Measurements from ENCODE around the gene KCNAB1. TPM values are rescaled to one million over a fixed set of nuclear protein-coding genes. Genes with fewer than 3 reads are reported as not detected.

KCNAB1 gene
- total and polyA plus RNA-seq, 10 of the 15 experiments (the other 5 are each of a cell fraction or from before 2014, with no cell fraction given), result 0.11 to 0.69 (median 0.43) TPM; not detected in 6

DNA sequence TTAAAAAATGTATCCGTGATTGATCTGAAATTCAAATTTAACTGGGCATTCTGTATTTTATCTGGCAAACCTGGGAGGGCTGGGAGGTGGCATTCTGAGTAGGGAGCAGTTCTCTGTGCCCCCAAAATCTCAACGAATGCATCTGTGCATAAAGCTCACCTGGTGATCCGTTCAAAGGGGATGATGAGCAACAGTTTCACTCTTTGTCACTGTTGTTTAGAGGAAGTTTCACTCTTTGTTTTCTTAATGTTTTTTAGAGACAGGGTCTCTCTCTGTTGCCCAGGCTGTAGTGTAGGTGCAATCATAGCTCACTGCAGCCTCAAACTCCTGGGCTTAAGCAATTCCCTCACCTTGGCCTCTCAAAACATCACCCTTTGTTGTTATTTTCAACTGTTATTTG lies 247.8 kb downstream of the KCNAB1 start:
- ChIA-PET POLR2A (no interaction called here), SMC1A (ENCODE audit: uncharacterized antibody, unreplicated experiment) (interaction anchor here (0.7 kb wide), 1 partner anchor 210 kb away, joined by 3 read pairs; no protein-coding TSS in a partner anchor), CTCF (interaction anchor here (0.6 kb wide), 1 partner anchor 463 kb away, joined by 3 read pairs; no protein-coding TSS in a partner anchor), RAD21 (ENCODE audit: unreplicated experiment) (no interaction called here)
- no peaks in the 10 kb centered on the region for H3K4me1 ChIP-seq (ENCODE audit: control insufficient read depth, insufficient read depth, low read length)
- intact Hi-C loops (cut with micrococcal nuclease; ENCODE audit: unreplicated experiment), result no loop called here
- no peak overlapping the region for H2AFZ ChIP-seq (ENCODE audit: control insufficient read depth, low read depth, low read length)
- H4K20me1 ChIP-seq (ENCODE audit: control insufficient read depth, insufficient read depth), result no peaks in the 10 kb centered on the region
- H3K27ac ChIP-seq (ENCODE audit: control insufficient read depth, insufficient read depth), result no peak overlapping the region
- DNase-seq (ENCODE audit: low read depth, low spot score) (no peak), ATAC-seq (peak; percentile 66), FAIRE-seq (peak; percentile 86)
- no peak for TF ChIP-seq BMI1 (IDR thresholded peaks at IDR 0.05; ENCODE audit: borderline replicate concordance)
- peak; percentile 36; the same call in 1 of the 2 replicates for TF ChIP-seq JUNB (IDR thresholded peaks at IDR 0.05)
- H3K79me2 ChIP-seq (ENCODE audit: control insufficient read depth, insufficient read depth, low read length), result no peaks in the 10 kb centered on the region
- no TSS peak for BruUV-seq (replicated peaks)
- H3K9ac ChIP-seq (ENCODE audit: control insufficient read depth, insufficient read depth, low read length), result no peak overlapping the region
- H3K27me3 ChIP-seq (replicated peaks in 1 of 2; ENCODE audit: control insufficient read depth in 2 of 2, insufficient read depth in 2 of 2, low read length in 1 of 2), result peaks cover 0 to 3% of the 10 kb centered on the region in 2 experiments; a peak in 2 of 4 replicates
- 2% methylated on average over 3 of the region's 3 CpGs for WGBS (ENCODE audit: insufficient coverage, insufficient replicate concordance, low lambda C conversion rate, missing lambda C conversion rate)
- no peaks in the 10 kb centered on the region for H3K9me3 ChIP-seq (replicated peaks; ENCODE audit: control insufficient read depth, insufficient read depth, low read length)
- no peak overlapping the region for H3K4me3 ChIP-seq
- in situ Hi-C loops (cut with MboI), result no loop called here
- no peaks in the 10 kb centered on the region for H3K36me3 ChIP-seq (ENCODE audit: control insufficient read depth in 2 of 2, insufficient read depth in 2 of 2, low read length in 1 of 2)
- no peak overlapping the region for H3K4me2 ChIP-seq (ENCODE audit: control insufficient read depth, insufficient read depth)

DNA sequence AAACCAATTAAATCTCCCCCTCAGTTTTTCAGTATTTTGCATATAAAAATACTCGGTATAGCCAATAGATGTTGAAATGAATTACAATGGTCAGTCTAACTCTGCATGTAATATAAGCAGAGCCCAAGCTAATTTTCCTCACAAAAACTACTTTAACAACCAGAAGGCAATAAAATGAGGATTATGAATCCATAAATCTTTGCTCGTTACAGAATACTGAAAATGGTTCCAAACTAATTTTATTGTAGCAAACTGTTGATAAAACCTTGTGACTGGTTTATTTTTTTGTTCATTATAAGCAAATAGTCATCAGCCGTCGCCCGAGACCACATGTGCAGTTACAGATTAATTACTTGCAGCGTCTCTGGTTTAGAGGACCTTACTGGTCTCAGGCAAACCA lies 251.3 kb downstream of the KCNAB1 start:
- H2AFZ ChIP-seq (ENCODE audit: control insufficient read depth, low read depth, low read length), result no peak overlapping the region
- no peaks in the 10 kb centered on the region for H4K20me1 ChIP-seq (ENCODE audit: control insufficient read depth, insufficient read depth)
- intact Hi-C loops (cut with micrococcal nuclease; ENCODE audit: unreplicated experiment), result no loop called here
- RAD21 ChIA-PET (ENCODE audit: unreplicated experiment), result no interaction called here
- H3K4me1 ChIP-seq (ENCODE audit: control insufficient read depth, insufficient read depth, low read length), result no peaks in the 10 kb centered on the region
- FAIRE-seq, result no peak
- no TSS peak for BruUV-seq (replicated peaks)
- CTCF ChIA-PET, result interaction anchor here (3.0 kb wide), 1 partner anchor 11 kb away, joined by 18 read pairs; no protein-coding TSS in a partner anchor
- SMC1A ChIA-PET (ENCODE audit: uncharacterized antibody, unreplicated experiment), result no interaction called here
- peaks cover 0 to 3% of the 10 kb centered on the region in 2 experiments; a peak in 1 of 4 replicates for H3K27me3 ChIP-seq (replicated peaks in 1 of 2; ENCODE audit: control insufficient read depth in 2 of 2, insufficient read depth in 2 of 2, low read length in 1 of 2)
- H3K79me2 ChIP-seq (ENCODE audit: control insufficient read depth, insufficient read depth, low read length), result no peaks in the 10 kb centered on the region
- DNase-seq (ENCODE audit: low read depth, low spot score), result no peak
- no peak overlapping the region for H3K9ac ChIP-seq (ENCODE audit: control insufficient read depth, insufficient read depth, low read length)
- no peaks in the 10 kb centered on the region for H3K36me3 ChIP-seq (ENCODE audit: control insufficient read depth in 2 of 2, insufficient read depth in 2 of 2, low read length in 1 of 2)
- H3K9me3 ChIP-seq (replicated peaks; ENCODE audit: control insufficient read depth, insufficient read depth, low read length), result no peaks in the 10 kb centered on the region
- in situ Hi-C loops (cut with MboI), result no loop called here
- POLR2A ChIA-PET, result no interaction called here
- ATAC-seq, result no peak
- H3K4me3 ChIP-seq, result no peak overlapping the region
- 64% methylated on average over 6 of the region's 6 CpGs for WGBS (ENCODE audit: insufficient coverage, insufficient replicate concordance, low lambda C conversion rate, missing lambda C conversion rate)
- no peak overlapping the region for H3K27ac ChIP-seq (ENCODE audit: control insufficient read depth, insufficient read depth)
- no peak overlapping the region for H3K4me2 ChIP-seq (ENCODE audit: control insufficient read depth, insufficient read depth)
- TF ChIP-seq RELA (IDR thresholded peaks at IDR 0.05; ENCODE audit: borderline replicate concordance, partially characterized antibody) (no peak), TBL1XR1 (IDR thresholded peaks at IDR 0.05; ENCODE audit: low read depth, low read length) (no peak), MEF2B (IDR thresholded peaks at IDR 0.05; ENCODE audit: partially characterized antibody, poor library complexity, severe bottlenecking) (no peak), FOXK2 (IDR thresholded peaks at IDR 0.05) (no peak), RCOR1 (conservative IDR thresholded peaks at IDR 0.05; ENCODE audit: low read depth, low read length) (no peak), ZZZ3 (IDR thresholded peaks at IDR 0.05; ENCODE audit: control insufficient read depth, insufficient read length, low read depth) (no peak), HDGF (IDR thresholded peaks at IDR 0.05) (no peak), MTA2 (IDR thresholded peaks at IDR 0.05; ENCODE audit: low read depth) (no peak), POLR2A (IDR thresholded peaks at IDR 0.05; ENCODE audit: low read depth, low read length) (no peak)
- TF ChIP-seq, protein P1, sequence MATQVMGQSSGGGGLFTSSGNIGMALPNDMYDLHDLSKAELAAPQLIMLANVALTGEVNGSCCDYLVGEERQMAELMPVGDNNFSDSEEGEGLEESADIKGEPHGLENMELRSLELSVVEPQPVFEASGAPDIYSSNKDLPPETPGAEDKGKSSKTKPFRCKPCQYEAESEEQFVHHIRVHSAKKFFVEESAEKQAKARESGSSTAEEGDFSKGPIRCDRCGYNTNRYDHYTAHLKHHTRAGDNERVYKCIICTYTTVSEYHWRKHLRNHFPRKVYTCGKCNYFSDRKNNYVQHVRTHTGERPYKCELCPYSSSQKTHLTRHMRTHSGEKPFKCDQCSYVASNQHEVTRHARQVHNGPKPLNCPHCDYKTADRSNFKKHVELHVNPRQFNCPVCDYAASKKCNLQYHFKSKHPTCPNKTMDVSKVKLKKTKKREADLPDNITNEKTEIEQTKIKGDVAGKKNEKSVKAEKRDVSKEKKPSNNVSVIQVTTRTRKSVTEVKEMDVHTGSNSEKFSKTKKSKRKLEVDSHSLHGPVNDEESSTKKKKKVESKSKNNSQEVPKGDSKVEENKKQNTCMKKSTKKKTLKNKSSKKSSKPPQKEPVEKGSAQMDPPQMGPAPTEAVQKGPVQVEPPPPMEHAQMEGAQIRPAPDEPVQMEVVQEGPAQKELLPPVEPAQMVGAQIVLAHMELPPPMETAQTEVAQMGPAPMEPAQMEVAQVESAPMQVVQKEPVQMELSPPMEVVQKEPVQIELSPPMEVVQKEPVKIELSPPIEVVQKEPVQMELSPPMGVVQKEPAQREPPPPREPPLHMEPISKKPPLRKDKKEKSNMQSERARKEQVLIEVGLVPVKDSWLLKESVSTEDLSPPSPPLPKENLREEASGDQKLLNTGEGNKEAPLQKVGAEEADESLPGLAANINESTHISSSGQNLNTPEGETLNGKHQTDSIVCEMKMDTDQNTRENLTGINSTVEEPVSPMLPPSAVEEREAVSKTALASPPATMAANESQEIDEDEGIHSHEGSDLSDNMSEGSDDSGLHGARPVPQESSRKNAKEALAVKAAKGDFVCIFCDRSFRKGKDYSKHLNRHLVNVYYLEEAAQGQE (IDR thresholded peaks at IDR 0.05; ENCODE audit: low read depth, low read length), result no peak
- TF ChIP-seq, protein P2, sequence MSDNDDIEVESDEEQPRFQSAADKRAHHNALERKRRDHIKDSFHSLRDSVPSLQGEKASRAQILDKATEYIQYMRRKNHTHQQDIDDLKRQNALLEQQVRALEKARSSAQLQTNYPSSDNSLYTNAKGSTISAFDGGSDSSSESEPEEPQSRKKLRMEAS (IDR thresholded peaks at IDR 0.05; ENCODE audit: low read depth, low read length), result no peak
- TF ChIP-seq, protein P3, sequence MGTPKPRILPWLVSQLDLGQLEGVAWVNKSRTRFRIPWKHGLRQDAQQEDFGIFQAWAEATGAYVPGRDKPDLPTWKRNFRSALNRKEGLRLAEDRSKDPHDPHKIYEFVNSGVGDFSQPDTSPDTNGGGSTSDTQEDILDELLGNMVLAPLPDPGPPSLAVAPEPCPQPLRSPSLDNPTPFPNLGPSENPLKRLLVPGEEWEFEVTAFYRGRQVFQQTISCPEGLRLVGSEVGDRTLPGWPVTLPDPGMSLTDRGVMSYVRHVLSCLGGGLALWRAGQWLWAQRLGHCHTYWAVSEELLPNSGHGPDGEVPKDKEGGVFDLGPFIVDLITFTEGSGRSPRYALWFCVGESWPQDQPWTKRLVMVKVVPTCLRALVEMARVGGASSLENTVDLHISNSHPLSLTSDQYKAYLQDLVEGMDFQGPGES (IDR thresholded peaks at IDR 0.05), result no peak
